WERI-Rb-1 (cell line): Measurements from ENCODE around the gene FEM1B.

ENCODE experiments used
- DNase-seq: peaks from one replicate; pipeline ENCODE4 v3.0.0-alpha.2; 2020
- H3K27ac ChIP-seq: fragments of 250-450 bp; sonication (Bioruptor Pico); 2 replicates; pipeline ENCODE4 v1.5.1; 2020; ENCODE audit warnings: mild to moderate bottlenecking, moderate library complexity
- H3K27me3 ChIP-seq: fragments of 250-450 bp; sonication (Bioruptor Pico); 2 replicates; pipeline ENCODE4 v1.5.1; 2021; ENCODE audit warnings: mild to moderate bottlenecking, low read depth, moderate library complexity; ENCODE audit not compliant: insufficient read depth, severe bottlenecking
- H3K36me3 ChIP-seq: fragments of 250-450 bp; sonication (Bioruptor Pico); 2 replicates; pipeline ENCODE4 v1.5.1; 2020; ENCODE audit warnings: mild to moderate bottlenecking, moderate library complexity
- H3K4me3 ChIP-seq: 2 replicates; pipeline ENCODE4 v1.5.1; 2011; ENCODE audit warnings: low read depth, mild to moderate bottlenecking, control low read depth, low read length
- H3K9me3 ChIP-seq: fragments of 250-450 bp; sonication (Bioruptor Pico); 2 replicates; pipeline ENCODE4 v1.5.1; 2021; ENCODE audit warnings: mild to moderate bottlenecking, moderate library complexity; ENCODE audit not compliant: severe bottlenecking
- CTCF ChIP-seq: IDR thresholded peaks from 2 replicates; pipeline ENCODE4 v1.5.1; 2011; ENCODE audit warnings: low read depth, mild to moderate bottlenecking, control low read depth, inconsistent platforms, low read length

The FEM1B gene

GRCh38 chr15:68307131-68307928 is 29.8 kb downstream of the FEM1B start:
- TF ChIP-seq CTCF: no peak
- H3K36me3 ChIP-seq: no peaks in the 10 kb centered on the region
- H3K4me3 ChIP-seq: no peak overlapping the region
- H3K27ac ChIP-seq: no peak overlapping the region
- H3K27me3 ChIP-seq: no peaks in the 10 kb centered on the region
- no peak for DNase-seq
- H3K9me3 ChIP-seq: no peaks in the 10 kb centered on the region

GRCh38 chr15:68309024-68309423 is 31.5 kb downstream of the FEM1B start:
- no peaks in the 10 kb centered on the region for H3K27me3 ChIP-seq
- H3K36me3 ChIP-seq: no peaks in the 10 kb centered on the region
- no peak overlapping the region for H3K27ac ChIP-seq
- DNase-seq: no peak
- TF ChIP-seq CTCF: no peak
- H3K4me3 ChIP-seq: no peak overlapping the region
- H3K9me3 ChIP-seq: no peaks in the 10 kb centered on the region

- no peak for DNase-seq
- TF ChIP-seq CTCF: no peak
- no peaks in the 10 kb centered on the region for H3K36me3 ChIP-seq
- H3K4me3 ChIP-seq: no peak overlapping the region
- no peaks in the 10 kb centered on the region for H3K9me3 ChIP-seq
- no peaks in the 10 kb centered on the region for H3K27me3 ChIP-seq
- H3K27ac ChIP-seq: no peak overlapping the region
Measured at GRCh38 chr15:68310178-68310803, 32.7 kb downstream of the FEM1B start.

GRCh38 chr15:68310804-68311463 is 33.4 kb downstream of the FEM1B start:
- H3K27me3 ChIP-seq: no peaks in the 10 kb centered on the region

GRCh38 chr15:68311464-68311835 is 33.9 kb downstream of the FEM1B start:
- Histone ChIP-seq H3K27me3 (no peaks in the 10 kb centered on the region), H3K4me3 (no peak overlapping the region), H3K36me3 (no peaks in the 10 kb centered on the region), H3K27ac (no peak overlapping the region), H3K9me3 (no peaks in the 10 kb centered on the region)
- TF ChIP-seq CTCF: no peak
- no peak for DNase-seq

More at GRCh38 chr15:68310804-68311463, 33.4 kb downstream of the FEM1B start:
- no peak overlapping the region for H3K27ac ChIP-seq
- DNase-seq: no peak
- H3K36me3 ChIP-seq: no peaks in the 10 kb centered on the region
- no peak overlapping the region for H3K4me3 ChIP-seq
- TF ChIP-seq CTCF: no peak
- H3K9me3 ChIP-seq: no peaks in the 10 kb centered on the region
